Stimulated activated CD8-positive, alpha-beta memory T cell treated with anti-CD3 and anti-CD28 coated beads, Interleukin-12 subunit alpha, Interleukin-12 subunit beta, amount 100 ng/mL, for 1 hour (primary cell): ENCODE results near the gene PRM2.

Experiments
- DNase-seq: peaks from one replicate; pipeline ENCODE4 v3.0.0-alpha.2; 2020; ENCODE audit warnings: low read depth

Gene PRM2

DNA sequence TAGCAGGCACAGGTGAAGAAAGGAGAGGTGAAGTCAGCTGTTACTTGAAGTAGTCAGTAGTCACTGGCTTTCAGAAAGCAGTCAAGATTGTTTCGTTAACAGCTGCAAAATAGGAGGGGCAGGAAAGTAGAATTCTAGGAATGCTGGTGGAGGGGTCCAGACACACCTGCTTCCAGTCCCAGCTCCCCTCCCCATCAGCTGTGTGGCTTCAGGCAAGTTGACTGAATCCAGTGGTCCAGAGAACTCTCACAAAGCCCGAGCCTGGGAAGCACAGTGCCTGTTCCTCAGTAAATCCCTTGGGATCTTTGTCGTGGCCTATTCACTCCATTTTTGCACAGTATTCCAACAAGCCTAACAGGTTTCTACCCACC, 15.7 kb downstream of the PRM2 start:
- DNase-seq = no peak

DNA sequence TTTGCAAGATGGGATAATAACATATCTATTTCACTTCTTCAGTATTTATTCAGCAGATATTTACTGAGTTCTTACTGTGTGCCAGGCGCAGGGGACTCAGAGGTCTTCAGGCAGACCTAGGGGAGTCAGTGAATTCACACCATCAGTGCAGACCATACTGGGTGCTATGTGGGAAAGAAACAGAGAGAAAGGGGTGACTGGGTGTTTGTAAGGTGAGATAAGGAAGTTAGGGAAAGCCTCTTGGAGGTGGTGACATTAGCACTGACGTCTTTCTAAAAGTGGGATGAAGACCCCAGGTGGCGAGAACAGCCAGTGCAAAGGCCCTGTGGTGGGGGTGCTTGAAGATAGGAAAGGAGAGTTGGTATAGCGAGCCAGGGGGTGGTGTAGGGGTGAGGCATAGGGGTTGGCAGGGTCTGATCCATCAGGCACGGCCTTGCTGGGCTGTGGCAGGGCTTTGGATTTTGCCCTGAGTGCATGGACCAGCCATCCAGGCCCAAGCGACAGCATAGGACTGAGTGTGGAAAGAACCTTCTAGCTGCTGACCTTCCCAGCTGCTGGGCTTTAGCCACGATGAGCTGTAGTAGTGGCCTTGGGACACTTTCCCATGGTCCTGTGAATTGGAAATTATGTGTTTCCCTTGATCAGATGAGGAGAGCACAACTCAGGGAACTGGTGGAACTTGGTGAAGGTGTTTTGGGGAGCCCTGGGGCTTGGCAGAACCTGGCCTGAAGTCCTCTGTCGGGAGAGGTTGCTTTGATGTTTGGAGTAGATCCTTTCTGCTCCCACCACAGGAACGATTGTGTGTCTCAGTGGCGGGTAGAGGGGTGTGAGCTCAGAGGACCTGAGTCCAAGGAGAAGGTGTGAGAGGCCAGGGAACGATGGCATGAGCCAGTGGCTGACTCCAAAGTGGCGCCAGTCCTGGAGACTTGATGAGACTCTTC, 16.4 kb downstream of the PRM2 start:
- DNase-seq = no peak

DNA sequence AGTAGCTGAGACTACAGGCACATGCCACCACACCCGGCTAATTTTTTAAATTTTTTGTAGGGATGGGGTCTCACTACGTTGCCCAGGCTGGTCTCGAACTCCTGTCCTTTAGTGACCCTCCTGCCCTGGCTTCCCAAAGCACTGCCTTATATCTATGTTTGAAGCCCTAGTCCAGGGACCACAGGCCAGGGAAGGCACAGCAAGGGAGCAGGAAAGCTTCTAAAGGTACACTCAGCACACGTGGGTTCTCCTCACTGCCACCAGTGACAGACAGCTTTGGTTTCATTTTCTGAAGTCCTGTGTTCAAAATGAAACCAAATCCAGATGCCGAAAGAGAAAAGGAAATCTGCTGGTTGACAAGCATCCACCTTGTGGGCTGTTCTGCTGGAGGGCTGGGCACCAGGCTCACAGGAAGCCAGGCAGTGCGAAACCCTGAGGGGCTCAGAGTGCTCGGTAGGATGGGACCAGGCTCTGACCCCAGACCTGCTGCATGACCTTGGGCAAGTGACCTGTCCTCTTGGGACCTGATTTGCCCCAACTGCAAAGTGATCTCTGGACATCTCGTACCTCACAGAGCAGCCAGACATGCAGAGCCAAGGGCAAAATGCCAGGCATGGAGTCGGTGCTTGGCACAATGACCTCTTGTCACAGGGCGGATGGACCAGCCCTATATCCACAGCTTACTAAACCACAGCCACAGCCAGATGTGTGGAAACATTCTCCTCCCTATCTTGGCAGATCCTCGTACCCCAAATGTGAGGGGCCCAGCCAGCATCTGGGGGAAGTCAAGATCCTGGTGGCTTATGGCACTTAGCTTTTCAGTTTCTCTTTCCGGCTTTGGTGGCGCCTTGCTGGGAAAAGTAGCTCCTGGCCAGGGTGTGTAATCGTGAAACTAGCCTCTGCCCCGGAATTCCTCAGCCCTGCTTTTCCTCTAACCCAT, 17.5 kb downstream of the PRM2 start:
- no peak for DNase-seq

DNA sequence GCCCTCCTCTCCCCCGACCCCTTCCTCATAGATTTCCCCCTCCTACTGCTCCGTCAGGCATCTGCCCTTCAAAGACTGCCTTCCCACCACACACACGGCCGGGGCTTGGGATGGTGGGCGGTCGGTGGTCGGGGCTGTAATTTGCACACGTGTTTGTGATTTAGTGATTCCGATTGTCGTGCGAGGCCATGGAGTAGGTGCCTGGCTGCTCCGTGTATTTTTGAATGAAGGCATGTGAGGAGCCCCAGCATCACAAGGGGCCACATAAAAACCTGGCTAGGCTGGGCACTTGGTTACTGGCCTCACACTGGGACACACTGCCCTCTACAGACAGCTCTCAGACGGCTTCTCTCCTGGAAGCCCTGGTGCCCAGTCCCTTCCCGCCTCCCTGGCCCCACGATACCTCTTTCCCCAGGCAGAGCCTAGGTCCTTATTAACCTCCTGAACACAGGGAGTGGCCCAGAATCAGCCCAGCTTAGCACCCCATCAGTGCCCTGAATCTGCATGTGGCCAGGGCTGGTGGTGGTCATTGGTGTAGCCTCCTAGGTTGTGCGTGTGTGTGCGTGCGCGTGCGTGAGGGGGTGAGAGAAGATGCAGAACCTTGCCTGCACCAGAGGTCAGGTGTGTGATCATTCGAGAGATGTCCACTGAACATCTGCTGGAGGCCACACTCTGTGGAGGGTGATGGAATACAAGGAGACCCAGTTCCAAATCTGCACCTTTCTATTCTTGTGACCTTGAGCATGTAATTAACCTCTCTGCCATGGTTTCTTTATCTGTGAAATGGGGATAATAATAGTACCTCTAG, 18.9 kb downstream of the PRM2 start:
- DNase-seq = peak; percentile 36

DNA sequence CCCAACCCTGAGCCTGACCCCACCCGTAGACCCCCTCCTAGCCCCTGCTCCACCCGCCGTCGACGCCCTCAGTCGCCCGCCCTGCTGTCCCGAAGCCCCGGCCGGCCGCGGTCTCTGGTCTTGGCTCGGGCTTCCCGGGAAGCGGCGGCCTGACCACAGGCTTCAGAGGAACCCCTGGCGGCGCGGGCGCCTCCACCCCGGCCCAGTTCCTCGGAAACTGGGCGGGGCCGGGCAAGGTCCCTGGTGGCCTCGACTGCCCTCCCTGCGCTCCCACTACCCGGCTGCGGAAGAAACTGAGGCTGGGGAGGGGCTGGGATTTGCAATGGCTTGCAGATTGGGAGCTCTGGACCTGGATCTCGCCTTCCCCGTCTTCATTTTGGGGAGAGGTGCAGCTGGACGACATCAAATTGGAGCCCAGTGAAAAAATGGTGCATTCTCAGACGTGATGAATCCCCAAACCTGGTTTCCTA, 19.6 kb downstream of the PRM2 start:
- DNase-seq = no peak

DNA sequence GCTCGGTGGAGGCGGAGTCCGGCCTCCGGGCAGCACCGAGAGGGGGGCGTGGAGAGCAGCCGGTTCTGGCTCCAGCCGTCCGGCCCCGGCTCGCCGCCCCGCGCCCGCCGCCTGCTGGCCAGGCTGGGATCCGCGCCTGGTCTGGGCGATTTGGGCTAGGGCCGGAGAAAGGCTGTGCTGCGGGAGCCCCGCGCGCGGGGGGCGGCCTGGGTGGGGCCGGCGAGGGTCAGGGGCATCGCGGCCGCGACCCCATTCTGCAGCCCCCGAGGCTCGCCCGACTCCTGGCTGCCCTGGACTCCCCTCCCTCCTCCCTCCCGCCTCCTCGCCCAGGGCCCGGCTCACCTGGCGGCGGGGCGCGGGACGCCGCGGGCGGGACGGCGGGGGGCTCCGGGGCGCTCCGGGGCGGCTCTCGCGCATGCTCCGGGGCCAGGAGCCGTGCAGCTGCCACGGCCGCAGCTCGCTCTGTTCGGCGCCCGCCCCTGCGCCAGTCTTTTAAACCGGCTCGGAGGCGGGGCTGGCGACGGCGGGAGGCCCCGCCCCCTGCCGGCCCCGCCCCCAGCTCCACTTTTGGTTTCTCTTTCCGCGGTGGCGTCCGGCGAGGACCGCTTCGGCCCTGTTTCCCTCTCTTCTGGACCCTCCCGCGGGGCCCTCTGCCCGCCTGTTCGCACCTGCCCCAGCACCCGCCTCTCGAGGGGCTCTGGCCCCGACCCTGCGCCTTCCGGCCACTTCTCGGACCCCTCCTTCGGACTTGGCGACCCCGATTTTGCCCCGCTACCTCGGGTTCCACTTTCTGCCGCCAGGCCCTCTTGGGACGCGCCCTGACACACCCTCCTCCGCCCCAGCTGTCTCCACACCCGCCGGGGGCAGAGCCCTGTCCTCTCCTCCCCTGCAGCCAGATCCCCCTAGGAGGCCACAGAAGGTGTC, 20.3 kb downstream of the PRM2 start, which contains the start of gene SOCS1:
SOCS1 (minus strand) TSS at position 468 of the 924 bp plus-strand sequence. CDS start 726 bp downstream, outside the sequence.
- peak; percentile 76 for DNase-seq

DNA sequence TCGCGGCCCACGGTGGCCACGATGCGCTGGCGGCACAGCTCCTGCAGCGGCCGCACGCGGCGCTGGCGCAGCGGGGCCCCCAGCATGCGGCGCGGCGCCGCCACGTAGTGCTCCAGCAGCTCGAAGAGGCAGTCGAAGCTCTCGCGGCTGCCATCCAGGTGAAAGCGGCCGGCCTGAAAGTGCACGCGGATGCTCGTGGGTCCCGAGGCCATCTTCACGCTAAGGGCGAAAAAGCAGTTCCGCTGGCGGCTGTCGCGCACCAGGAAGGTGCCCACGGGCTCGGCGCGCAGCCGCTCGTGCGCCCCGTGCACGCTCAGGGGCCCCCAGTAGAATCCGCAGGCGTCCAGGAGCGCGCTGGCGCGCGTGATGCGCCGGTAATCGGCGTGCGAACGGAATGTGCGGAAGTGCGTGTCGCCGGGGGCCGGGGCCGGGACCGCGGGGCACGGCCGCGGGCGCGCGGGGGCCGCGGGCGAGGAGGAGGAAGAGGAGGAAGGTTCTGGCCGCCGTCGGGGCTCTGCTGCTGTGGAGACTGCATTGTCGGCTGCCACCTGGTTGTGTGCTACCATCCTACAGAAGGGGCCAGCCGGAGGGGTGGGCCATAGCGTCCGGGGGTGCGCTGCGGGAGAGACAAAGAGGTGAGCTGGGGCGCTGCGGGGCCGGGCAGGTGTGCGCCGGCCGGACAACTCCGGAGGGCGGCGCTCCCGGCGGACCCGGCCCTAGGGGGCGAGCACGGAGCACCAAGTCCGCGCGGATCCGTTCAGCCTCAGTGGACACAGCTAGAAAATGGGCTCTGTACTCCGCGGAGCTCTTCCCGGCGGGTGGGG, 21.2 kb downstream of the PRM2 start:
- DNase-seq = peak; percentile 44

DNA sequence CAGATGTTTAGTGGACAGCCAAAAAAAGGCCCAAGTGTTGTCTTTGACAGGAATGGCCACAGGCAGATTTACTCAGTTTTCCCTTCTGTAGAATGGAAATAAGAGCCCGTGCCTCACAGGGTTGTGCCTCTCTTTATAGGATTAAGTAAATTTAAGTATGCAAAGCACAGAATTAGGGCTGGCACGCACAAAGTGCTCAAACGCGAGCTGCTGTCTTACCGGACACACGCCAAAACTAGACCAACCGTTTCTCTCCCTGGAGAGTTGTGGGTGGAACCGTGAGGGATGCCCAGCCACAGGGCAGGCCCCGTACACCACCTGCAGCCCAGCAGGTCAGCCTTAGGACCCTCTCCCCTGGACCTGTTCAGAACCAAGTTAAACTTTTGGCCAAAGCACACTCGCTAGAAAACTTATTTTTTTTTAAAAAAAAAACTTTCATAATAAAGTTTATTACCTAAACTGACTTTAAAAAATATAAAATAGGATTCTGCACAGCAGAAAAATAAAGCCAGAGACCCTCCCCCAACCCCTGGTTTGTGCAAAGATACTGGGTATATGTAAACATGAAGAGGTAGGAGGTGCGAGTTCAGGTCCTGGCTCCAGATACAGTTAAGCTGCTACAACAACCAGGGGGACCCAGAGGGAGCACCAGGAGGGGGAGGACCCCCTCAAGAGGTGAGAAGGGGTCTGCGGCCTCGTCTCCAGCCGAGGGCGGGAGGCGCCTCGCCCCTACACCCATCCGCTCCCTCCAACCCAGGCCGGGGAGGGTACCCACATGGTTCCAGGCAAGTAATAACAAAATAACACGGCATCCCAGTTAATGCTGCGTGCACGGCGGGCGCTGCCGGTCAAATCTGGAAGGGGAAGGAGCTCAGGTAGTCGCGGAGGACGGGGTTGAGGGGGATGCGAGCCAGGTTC, 22.0 kb downstream of the PRM2 start:
- DNase-seq = no peak

DNA sequence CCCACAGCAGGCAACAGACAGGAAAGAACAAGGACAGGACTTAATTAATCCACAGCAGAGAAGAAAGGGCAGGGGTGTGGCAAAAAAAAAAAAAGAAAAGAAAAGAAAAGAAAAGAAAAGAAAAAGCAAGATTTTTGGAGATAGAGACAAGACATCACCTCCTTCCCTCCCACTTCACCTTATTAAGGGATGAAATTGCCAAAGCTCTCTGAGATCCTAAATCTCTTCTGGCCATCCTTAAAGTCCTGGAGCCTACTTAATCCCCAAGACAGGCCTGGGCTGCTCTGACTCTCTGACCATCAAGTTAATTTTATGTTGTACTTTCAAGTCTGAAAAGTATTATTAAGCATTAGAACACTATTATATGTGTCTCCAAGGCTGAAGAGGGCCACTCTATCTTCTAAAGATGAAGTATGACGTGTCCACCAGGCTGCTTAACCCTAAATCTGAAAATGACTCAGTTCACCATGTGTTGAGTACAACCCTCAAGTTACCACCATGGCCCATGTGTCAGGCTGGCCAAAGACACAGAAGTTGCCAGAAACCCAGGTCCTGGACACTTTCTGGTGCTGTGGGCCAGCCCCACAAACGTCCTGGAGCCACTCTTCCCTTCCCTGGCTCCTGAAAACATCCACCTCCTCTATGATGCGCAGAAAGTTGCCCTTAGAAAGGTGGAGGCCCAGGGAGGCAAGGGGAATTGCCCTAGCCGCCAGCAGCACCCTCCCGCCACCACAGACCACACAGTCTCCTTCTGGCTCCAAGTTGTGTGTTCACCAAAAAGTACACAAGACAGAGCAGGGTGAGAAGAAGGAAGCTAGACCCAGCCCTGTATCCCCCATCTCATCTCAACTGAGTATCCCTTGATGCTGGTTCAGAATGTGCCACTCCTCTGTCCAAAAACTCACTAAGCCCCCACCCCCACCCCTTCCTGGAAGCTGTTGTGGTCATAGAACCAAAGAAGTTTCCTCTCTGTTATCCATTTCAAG, 23.0 kb downstream of the PRM2 start:
- DNase-seq = no peak

DNA sequence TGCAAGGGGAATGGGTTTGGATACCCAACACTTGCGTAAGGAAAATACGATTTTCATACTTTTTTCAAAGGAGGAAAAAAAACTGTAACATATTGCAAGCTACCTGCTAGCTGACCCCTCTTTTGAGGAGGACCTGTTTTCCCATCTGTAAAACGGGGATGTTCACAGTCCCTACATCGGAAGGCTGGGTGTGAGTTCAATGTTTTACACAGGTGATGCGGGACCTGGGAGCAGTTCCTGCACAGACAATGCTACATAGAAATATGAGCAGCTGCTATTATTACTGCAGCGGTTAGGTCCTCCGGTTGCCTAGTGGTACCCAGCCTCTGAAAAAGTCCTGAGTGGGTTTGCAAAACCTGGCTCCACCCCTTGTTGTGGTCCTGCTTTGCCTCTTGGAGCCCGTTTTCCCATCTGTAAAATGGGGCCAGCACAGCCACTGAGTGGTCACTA, 23.8 kb downstream of the PRM2 start:
- no peak for DNase-seq

DNA sequence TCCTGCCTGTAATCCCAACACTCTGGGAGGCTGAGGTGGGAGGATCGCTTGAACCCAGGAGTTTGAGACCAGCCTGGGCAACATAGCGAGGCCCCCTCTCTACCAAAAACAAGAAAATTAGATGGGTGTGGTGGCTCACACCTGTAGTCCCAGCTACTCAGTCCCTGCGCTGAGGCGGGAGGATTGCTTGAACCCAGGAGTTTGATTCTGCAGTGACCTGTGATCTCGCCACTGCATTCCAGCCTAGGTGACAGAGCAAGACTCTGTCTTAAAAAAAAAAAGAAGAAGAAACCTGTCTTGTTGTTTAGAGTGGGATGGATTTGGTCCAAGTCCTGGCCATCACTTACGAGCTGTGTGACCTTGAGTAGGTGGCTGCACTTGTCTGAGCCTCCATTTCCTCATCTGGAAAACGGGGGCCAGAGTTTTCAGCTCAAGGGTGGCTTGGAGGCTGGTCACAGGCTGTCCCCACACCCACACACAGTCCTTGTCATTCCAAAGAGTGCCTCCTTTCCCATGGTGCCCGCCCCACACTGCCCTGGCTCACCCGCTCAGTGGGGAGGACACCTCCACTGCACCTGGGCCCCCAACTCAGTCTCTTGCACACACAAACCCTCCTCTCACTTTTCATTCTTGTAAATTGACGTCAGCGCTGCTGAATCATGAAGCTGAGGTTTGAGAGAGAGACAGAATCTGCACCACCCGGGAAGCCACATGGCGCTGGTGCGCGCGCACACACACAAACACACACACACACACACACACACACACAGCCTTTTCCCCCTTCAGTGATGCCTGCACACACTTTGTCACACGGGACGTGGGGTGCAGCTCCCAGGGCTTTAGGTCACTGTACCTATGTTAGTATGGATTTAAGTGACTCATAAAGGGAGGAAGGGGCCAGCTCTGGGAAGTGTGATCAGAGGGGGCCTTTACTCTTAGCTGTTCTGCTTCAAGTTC, 24.5 kb downstream of the PRM2 start:
- DNase-seq = peak; percentile 71

DNA sequence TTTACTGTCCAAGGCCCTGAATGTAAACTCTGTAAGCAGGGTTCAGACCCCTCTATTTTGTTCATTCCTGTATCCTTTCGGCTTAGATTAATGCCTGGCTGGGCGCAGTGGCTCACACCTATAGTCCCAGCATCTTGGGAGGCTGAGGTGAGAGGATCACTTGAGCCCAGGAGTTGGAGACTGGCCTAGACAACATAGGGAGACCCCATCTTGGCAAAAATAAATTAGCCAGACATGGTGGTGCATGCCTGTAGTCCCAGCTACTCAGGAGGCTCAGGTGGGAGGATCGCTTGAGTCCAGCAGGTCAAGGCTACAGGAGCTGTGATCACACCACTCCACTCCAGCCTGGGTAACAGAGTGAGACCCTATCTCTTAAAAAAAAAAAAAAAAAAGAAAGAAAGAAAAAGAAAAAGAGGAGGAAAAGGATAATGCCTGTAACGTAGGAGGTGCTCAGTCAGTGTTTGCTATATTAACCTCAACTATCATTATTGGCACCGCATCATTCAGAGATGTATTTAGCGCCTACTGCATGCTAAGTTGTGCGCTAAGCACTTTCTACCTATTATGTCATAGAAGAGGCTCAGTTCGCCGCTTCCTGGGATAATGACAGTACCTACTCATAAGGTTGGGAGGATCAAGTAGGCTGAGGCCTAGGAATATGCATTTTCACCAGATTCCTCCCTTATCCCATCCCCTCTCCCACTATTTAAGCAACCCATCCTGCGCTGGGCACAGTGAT, 25.3 kb downstream of the PRM2 start:
- no peak for DNase-seq

DNA sequence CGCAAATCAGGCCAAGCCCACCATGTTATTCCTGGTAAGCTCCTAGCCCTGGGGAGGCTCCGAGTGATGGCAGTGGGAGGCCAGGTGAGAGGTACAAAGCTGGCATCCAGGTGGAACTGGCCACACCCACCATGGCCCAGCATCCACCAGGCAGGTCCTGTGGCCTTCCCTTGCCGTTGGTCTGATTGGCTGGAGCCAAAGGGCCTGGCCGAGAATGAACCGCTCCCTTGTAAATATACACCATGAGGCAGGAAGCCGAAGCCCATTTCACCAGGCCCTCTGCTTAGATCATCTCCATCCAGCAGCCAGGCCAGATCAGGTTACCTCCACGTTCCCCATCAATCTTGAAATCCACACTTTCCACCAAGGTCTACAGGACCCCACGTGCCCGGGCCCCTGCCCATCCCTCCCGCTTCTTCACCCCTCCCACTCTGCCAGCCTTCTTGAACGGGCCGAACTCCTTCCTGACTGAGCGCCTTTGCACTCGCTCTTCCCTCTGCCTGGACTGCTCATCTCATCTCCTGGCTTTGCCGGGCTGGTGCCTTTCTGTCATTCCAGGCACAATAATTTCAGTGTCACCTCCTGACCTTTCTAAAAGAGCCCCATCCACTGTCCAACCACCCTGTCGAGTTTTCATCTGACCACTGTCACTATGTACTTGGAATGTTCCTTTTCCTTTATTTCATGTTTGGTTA, 26.0 kb downstream of the PRM2 start:
- no peak for DNase-seq

DNA sequence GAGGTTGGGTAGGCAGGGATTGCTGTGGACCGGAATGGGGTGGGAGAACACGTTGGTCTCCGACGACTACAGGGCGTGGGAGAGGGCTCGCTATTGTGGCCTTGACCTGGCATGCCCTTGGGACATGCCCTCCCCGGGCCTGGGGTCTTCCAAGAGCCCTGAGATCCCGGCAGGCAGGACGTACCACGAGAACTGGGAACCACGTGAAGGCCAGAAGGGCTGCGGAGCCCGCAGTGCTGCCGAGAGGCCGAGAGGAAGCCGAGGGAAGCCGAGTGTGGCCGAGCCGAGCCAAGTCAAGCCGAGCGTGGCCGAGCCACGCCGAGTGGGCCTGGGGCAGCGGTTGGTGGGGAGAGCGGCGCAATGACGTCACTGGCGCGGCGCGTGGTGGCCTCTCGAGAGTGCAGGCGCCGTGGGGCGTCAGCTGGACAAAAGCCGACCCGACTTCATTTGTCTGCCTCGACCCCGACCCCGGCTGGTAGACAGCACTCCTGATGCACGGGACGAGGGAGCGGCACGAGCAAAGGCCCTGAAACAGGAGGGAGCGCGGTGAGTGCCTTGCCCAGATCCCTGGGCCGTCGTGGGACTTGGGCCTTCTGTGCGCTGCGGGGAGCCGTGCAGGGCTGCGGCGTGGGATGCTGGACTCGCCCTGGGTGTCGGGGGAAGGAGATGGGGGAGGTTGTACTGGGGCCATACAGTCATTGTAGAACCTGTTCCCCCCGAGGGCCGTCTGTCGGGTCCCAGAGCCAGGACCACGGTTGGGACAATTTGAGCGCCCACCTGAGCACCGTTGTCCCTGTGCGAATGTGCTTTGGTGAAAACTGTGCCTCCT, 26.8 kb downstream of the PRM2 start:
- no peak for DNase-seq
